NCI-H226 (cell line): ENCODE measurements around the gene FAM200C.
"Not testable (repeated sequence)": the region's sequence is repeated elsewhere in the genome, so short reads cannot be mapped to it uniquely, and the experiment has no call there.

Experiments
- DNase-seq: peaks from one replicate; pipeline ENCODE4 v3.0.0-alpha.2; 2015

FAM200C gene

GRCh38 chr5:160399402-160400353 lies at the start of gene FAM200C:
Gene FAM200C, minus strand, starts transcription at chr5:160400054. Its CDS starts 4,564 bp downstream, at chr5:160395490.
- peak; percentile 89 for DNase-seq

- DNase-seq = no peak
Observed at GRCh38 chr5:160449458-160449857, 49.6 kb upstream of the FAM200C start.

GRCh38 chr5:160448886-160449285 lies 49.0 kb upstream of the FAM200C start:
- DNase-seq = no peak

DNA sequence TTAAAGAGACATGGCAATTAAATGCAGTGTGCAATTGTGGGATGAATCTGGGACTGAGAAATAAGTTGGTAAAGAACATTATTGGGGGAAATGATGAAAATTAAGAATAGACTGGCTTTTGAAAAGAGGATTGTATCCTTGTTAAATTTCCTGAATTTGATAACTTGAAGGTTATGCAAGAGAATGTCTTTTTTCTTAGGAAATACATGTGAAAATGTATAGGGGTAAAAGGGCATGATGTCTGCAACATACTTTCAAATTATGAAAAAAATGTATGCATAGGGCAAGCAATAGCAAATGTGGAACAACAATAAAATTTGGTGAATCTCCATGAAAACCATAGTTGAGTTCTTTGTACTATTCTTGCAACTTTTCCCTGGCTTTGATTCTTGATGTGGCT lies 45.9 kb upstream of the FAM200C start:
- no peak for DNase-seq

DNA sequence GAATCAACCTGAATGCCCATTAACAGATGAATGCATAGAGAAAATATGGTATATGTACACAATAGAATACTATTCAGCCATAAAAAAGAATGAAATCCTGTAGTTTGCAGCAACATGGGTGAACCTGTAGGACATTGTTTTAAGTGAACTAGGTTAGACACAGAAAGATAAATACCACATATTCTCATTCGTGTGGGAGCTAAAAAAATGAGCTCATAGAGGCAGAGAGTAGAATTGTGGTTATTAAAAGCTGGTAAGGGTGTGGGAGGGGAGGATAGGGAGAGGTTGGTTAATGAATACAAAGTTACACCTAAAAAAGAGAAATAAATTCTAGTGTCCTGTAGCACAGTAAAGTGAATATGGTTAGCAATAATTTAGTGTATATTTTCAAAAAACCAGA lies 45.3 kb upstream of the FAM200C start:
- no peak for DNase-seq

GRCh38 chr5:160444407-160444806 lies 44.6 kb upstream of the FAM200C start:
- no peak for DNase-seq

- DNase-seq = no peak
Observed at GRCh38 chr5:160442824-160443431, 43.1 kb upstream of the FAM200C start.

DNA sequence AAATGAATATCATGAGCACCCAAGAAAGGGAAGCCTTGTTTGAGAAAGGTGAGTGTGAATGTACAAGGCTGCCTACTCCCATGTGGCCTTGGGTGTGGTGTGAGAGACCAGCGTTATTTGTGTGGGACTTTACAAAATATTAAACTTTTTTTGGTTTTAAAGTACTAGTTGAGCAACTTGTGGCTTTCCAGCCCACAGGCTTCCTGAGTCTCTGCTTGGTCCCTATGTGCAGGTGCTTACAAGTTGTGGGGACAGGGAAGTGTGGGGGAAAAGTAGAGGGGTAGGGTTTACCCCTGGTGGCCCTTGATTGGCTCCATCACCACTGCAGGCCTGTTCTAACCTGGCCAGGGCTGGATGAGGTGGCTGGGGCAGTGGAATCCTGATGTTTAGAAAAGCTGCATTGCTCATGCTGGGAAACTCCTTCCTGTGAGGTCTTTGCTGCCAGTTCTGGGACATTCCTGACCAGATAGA lies 41.5 kb upstream of the FAM200C start:
- DNase-seq = no peak

DNA sequence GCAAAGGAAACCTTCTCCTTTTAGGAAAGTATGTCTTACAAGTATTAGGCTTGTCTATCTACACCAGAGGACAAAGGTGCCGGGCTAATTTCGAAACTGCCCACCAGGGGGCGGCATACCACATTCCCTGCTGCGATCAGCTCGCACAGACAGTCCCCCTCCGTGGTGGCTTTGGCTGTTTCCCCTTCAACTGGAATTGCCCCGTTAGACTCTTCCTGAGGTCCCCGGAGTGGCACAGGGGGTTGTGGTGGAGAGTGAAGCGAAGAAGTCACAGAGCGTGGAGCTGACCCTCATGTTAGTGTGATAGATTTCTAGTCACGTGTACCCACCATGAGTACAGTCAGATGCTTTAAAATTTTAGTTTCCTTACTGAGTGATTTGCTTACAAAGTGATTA lies 39.3 kb upstream of the FAM200C start:
- no peak for DNase-seq

- peak; percentile 13 for DNase-seq
Observed at GRCh38 chr5:160438316-160439204, 38.7 kb upstream of the FAM200C start.

DNA sequence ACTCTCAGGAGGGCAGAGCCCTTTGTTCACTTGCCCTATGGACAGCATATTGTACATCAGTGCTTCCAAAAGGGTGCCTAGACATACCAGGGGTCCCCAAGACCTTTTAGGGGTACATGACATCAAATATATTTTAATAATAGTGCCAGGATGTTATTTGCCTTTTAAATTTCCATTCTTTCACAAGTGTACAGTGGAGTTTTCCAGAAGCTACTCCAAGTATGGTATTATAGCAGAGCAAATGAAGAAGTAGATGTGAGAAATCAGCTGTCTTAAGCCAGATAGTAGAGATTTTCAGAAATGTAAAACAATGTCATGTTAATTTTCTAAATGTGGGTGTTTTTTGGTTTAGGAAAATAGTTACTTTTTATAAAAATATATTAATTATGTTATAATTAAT lies 37.4 kb upstream of the FAM200C start:
- no peak for DNase-seq

GRCh38 chr5:160436661-160437060 lies 36.8 kb upstream of the FAM200C start:
- not testable (repeated sequence) for DNase-seq

DNA sequence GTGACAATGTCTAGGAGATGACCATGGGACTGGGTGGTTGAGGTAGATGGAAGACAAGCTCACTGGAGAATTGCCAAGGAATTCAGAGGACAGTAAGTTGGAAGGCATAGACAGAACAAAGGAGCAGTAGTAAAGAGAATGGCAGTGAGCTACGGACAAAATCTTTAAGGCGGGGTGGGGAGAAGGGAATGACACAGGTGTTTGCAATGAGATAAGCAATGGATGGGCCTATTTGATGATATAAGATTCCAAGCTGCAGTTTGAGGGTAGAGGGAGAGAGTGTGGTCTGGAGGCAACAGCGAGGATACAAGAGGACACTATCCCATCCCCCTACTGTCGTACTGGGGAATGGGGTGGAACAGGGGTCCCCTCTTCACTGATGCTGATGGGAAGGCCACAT lies 36.2 kb upstream of the FAM200C start:
- no peak for DNase-seq

GRCh38 chr5:160435532-160435931 lies 35.7 kb upstream of the FAM200C start:
- DNase-seq = no peak

DNA sequence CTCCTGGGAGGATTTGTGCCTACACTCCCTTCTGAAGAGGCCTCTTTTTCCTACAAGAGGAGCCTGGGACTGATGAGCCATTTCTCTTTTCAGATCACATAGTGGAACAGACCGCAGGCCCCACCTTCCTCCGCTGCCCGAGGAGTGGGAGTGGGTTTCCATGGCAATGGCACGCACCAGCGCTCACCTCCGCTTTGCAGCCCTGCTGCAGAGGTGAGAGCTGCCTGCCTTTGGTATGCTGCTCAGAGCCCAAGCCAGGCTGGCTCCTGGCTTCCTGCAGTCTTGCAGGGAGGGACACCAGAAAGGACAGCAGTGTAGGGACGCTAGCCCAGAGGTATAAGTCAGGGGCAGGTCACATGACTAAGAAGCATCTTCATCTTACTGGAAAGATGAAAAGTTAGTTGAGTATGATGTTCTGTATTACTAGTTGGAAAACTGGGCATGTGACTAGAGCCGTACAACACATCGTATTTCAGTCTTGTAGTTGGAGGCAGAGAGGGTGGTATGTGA lies 34.2 kb upstream of the FAM200C start:
- DNase-seq = no peak

DNA sequence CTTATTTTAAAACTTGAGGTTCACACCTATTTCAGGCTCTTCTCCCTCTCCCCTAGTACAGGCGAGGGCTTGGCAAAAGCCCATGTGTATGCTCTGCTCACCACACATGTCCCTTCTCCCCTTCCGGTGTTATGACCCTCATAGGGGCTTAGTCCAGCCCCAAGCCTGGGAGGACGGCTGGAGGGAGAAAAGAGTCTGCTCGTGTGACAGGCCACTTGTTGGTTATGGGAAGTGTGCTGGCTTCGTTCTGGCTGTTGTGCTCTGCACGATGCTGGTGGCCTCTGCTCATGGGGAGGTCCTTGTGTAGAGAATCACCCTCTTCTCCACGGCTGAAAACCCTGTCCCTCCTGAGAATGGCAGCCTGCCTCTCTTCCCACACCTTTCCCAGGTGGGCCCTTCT lies 32.9 kb upstream of the FAM200C start:
- no peak for DNase-seq

DNA sequence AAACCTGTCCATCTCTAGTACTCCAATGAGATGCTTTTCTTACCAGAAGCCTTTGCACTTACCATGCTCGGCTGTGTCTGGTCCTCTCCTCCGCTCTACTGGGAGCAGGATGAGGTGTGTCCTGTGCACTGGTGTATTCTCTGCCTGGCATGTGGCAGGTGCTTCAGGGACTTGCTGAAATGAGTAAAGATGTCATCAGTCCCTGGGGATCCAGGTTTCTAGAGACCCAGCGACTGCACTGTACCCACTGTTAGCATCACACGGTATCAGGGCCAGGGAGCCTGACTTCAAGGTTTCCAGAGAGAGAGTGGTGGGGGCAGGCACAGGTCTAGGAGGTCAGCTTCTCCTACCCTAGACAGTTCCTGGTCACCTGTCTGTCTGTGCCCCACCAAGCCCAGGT lies 32.3 kb upstream of the FAM200C start:
- DNase-seq = no peak

DNA sequence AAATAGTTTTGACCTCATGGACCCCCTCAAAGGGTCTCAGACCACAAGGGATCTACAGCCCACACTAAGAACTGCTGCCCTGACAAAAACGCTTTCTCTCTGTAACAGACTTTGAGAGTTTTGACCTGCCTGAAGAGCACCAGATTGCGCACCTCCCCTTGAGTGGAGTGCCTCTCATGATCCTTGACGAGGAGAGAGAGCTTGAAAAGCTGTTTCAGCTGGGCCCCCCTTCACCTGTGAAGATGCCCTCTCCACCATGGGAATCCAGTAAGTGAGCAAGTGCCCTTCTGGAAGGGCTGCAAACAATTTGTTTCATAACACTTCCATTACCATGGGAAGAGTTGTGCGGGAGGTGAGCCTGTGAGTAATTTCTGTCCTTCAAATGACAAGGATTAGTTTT lies 27.8 kb upstream of the FAM200C start:
- no peak for DNase-seq

DNA sequence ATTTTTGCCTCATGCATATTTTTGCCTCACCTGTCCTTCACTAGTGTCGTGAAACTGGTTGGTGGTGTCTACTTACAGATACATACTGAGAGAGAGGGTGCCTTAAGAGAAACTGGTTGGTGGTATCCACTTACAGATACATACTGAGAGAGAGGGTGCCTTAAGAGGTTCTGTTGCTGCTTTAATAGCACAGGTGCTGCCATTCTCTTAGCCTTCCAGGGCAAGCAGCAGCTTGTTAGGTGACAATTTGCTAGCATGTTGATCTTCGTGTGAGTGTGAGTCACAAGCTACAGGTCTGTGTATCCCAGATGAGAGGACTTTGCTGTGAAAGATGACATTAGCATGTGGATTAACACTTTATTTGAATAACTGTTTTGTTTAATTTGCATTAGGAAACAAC lies 23.2 kb upstream of the FAM200C start:
- no peak for DNase-seq

DNA sequence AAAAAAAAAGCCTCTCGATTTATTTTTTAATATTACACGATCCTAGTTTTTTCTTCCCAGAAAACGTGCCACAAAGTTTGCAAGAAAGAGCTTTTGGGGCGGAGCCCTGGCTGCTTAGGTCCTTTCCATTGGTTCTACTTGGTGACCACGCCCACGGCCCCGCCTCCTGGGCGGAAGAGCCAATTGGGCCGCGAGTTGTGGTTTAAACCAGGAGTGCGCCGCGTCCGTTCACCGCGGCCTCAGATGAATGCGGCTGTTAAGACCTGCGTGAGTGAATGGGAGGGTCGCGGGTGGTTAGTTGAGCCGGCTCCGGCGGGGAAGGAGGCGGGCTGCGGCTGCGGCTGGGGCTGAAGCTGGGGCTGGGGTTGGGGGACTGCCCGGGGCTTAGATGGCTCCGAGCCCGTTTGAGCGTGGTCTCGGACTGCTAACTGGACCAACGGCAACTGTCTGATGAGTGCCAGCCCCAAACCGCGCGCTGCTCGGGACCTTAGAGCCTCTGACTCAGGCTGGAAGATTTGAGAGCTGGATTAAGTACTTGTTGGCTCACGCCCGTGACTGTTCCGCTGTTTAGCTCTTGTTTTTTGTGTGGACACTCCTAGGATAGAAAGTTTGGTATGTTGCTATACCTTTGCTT lies 21.9 kb upstream of the FAM200C start, which contains the start of gene PTTG1:
Gene PTTG1 (plus strand): TSS at position 231 of the 634 bp plus-strand sequence. CDS start 458 bp downstream, outside the sequence.
- DNase-seq = peak; percentile 93

- no peak for DNase-seq
Observed at GRCh38 chr5:160420331-160420610, 20.4 kb upstream of the FAM200C start.
